NCI-H345 (cell line): ENCODE results near the gene SLC4A4.
"Not testable (repeated sequence)": the region's sequence is repeated elsewhere in the genome, so short reads cannot be mapped to it uniquely, and the experiment has no call there.

Experiments
- DNase-seq: peaks from one replicate; lab custom pipeline; 2025; lab: John Stamatoyannopoulos, UW

Gene SLC4A4

GRCh38 chr4:71360844-71361243 is 22.0 kb downstream of the SLC4A4 start:
- no peak for DNase-seq

DNA sequence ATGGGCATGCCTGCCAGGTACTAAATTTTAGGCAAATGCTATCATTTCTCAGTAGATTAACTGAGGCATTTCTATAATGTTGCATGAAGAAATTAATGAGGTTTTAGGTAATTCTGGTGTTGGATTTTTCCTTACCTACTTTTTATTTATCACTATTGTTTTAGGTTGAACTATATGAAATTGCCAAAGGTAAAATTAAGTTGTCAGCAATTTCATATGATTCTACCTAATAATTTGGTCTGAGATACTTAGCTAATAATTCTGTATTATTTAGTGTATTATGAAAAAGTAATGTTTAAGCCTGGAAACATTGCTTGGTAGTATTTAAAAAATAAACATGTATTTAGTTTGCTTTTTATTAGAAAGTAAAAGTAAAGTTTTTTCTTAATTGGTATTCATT is 22.7 kb downstream of the SLC4A4 start:
- no peak for DNase-seq

DNA sequence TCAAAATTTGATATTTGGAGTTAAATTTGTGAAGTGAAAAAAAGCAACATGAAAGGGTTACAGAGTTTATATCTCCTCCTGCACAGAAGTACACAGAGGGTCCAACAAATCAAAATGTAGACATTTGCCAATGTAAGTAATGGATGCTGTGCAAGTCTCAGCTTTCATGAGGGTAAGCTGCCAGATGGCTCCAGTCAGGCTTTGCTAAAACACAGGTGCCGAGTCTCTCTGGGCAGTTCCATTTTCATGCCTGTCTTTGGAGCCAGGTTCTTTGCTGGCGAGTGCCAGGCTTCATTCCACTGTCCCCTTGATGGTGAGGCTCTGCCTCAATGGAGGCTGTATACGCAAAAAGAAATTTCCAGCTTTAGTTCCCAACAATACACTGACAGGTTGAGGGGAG is 27.9 kb downstream of the SLC4A4 start:
- no peak for DNase-seq

DNA sequence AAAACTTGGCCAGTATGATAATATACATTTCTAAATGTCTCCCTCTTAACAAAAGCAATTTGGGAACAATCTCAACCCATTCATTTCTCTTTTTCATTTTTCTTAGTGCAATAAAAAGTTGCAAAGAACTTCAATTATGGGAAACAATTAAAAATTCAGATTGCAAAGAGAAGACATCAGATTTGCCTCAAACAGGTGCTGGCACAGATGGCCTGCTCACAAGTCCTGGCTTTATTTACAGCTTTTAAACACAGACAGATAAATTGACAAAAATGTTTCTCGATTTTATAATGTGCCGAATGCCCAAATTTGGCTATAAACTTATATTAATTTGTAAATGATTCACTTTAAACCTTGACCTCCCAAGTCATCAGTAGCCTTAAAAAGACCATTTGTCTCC is 28.7 kb downstream of the SLC4A4 start:
- no peak for DNase-seq

DNA sequence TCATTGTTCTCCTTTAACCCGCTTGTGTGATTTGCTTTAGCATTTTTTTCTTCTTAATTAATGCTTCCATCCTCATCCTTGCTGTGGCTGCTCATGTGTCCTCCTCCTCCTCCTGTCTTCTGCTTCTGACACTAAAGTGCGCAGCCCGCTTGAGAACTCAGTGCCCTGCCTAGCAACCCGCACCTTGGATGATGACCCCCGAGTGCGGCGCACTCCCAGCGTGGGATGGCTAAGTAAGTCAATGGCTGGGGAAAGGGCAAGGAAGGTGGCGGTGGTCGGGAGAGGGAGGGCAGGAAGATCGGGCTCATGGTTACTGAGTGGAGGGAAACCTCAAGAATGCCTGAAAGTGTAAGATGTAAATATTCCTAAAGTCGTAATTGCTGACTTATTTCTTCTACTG is 30.1 kb downstream of the SLC4A4 start:
- DNase-seq: no peak

- DNase-seq: no peak
Observed at GRCh38 chr4:71369536-71369935, 30.7 kb downstream of the SLC4A4 start.

DNA sequence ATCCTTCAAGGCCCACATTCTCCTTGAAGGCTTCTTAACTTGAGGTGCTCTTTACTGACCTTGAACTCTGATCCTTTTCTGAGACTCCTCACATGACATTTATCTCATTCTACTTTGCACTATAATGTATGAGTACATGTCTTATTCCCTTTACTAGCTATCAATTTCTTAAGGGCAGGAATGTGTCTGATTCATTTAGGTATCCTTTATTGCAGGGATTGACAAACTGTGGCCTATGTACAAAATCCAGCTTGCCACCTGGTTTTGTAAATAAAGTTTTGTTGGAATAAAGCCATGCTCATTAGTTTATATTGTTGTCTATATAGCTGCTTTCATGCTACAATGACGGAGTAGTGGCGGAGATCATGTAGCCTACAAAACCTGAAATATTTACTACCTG is 36.7 kb downstream of the SLC4A4 start:
- no peak for DNase-seq

GRCh38 chr4:71377561-71377960 is 38.7 kb downstream of the SLC4A4 start:
- DNase-seq: no peak

- no peak for DNase-seq
Observed at GRCh38 chr4:71379126-71379525, 40.3 kb downstream of the SLC4A4 start.

DNA sequence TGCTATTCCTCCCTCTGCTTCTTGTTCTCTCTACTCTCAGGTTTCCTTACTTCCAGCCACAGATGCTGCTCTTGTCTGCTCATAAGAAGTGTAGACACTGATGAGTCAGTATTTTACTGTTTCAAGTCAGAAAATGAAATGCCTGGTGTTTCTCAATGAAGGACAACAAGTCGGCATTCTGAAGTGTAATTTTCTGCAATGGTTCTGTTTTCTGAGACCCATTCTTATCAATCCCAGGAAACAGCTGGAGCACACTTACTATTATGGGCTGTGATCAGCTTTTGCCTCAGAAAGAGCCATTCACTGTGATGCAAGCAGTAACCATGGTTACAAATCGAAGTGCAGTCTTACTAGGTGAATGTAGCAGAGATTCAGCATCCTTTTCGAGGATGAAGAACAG is 42.0 kb downstream of the SLC4A4 start:
- DNase-seq: no peak

DNA sequence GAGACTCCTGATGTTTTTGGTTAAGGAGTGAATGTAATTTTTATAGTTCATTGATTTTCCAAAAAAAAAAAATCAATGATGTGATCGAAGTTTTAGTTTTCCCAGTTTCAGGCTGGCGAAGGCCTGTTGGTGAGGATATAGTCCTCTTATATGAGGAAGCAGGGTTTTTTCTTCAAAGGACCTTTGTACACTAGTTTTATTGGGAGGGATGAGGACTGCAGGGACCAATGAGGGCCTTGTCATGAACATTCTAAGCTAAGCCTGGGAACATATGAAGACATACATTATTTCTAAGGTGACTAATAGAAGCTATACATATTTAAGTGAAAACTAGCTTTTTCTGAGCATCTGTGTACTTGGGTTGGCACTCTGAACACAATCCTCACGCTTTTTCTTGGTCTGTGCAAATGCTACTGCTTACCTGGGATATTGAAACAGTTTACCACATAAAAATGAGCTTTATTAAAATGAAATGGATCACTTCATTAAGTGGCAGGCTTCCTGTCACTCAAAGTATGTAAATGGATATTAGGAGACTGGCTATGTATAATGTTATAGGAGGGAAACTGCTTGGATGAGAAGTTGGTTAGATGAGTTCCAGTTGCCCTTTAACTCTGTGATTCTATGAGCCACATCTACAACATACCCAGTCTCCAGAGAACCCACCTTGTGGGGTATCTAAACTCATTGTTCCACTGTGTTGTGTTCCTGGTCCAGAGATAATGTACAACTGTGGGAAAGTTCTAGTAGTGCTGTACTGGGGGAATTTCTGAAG is 43.5 kb downstream of the SLC4A4 start:
- DNase-seq: no peak

DNA sequence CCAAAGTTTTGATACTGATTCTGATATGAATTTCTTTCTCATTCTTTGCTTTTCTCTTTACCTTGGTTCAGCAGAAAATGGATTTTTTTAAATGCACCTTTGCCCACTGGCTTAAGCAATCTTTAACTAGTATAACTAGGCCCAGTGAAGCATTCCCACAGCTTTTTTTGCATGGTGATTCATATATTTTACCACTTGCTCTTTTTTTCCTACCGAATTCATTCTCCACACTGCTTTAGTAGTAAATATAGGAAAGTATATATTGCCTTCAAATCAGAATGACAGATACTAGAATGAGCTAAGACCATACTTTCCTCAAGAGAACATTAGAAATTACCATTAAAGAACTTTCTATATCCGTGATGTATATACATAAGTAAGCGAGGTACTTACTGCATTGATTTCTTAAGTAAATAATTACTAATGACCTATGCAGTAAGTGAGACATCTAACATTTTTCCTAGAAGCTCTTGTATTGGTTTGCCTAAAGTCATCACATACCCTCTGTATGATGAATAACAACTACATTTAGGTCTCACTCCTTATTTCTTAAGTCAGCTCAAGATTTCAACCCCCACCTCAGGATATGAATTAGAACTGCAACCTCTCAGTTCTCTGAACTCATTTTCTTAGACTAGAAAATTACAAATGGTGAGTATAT is 44.2 kb downstream of the SLC4A4 start:
- DNase-seq: no peak

- DNase-seq: no peak
Observed at GRCh38 chr4:71383984-71384383, 45.2 kb downstream of the SLC4A4 start.

GRCh38 chr4:71389149-71389827 is 50.5 kb downstream of the SLC4A4 start:
- no peak for DNase-seq

DNA sequence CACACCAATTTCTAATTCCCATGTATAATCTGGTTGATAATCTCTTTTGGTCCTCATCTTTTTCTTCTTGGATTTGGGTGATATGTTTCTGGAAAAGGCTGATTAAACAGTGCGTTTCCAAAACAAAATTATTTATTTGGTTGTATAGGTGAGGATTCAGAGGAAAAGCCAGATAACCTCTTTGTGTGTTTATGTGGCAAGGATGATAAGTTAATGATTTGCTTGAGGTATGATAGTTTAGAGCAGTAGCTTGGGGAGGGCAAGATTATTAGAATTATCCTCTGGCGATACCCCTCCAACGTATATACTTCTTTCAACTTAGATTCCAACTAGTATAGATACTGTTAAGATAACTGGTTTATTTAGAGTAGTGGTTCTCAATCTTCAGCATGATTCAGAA is 53.3 kb downstream of the SLC4A4 start:
- no peak for DNase-seq

DNA sequence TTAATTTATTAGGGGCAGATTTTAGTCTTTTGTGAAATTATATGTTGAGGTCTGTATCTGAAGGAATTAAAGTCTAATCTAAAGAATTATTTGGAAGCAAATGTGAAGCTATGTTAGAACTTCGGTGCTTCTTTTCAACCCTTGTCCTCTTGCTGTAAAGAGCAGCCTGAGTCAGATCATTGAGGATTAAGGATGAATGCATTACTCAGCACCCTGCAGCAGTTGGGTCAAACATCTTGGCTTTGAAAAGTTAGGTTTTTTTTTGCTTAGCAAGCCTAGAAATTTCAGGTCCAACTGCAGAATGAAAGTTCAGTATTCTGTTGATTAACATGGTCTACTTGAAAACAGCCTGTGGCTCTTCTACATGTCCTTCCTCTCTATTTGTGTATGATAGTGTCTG is 57.6 kb downstream of the SLC4A4 start:
- DNase-seq: no peak

DNA sequence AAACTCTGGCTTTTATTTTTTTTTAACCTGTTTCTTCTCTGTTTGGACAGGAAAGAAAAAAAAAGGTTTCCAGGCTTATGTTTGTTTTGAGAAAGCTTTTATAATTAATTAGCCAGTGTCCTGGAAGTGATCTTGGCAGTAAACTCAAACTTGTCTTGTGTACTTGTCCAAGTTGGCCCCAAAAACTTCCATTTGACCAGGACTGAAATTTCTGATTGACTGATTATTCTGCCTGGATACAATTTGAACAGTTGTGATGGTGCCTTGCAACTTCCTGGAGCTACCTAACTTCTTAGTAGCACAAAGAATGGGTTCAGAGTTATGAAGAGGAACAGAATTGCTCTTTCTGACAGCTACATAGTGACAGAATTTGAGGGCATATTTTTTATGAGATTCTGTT is 62.0 kb downstream of the SLC4A4 start:
- no peak for DNase-seq

DNA sequence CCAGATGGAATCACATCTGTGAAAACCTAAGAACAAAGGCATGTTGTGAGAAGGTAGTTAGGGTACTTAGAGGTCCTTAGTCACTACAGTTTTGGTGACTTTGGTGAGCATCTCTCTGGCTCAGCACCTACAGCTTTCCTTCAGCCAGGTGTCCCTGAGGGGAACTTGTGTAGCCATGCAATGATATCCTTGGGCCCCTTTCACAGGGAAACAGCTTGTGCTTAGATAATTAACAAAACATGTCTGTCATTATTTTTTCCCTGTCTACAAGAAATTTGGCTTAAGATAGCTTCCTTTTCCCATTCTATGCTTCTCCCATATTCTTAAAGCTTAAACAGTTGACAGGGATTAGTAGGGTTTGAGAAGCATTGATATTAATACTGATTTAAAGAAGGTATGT is 63.8 kb downstream of the SLC4A4 start:
- DNase-seq: no peak

DNA sequence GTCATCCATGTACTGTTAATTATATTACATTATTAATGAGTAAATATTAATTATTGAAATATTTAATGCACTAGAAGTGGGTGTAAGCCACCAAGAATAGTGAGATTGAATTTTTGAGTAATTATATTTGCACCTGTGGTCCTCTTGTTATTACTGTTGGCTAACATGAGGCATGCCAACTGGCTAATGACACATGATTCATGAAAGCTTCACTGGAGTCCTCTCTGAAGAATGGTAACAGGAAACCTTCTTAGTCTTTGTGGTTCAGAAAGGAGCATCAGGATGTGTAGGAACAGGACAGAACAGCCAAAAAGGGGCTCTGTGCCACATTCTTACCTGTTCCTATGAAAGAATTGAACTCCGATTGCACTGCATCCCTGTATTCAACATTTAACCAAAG is 65.2 kb downstream of the SLC4A4 start:
- DNase-seq: no peak

DNA sequence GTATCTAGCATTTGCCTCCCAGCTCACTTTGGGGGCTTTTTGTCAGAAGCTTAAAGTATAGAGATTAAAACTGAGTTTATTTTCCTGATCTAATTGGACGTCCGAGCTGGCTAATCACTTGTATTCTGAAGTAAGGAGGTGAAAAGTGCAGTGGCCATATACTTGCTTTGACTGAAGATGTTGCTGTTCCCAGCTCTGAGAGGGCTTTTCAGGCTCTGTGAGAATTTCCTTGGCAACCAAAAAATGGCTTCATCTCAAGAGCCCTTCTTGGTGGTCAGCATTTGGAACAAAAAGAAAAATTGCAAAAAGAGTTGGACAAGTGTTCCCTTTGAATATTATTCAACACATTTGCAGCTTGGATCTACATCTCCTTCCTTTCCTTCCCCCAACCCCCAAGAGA is 67.0 kb downstream of the SLC4A4 start:
- no peak for DNase-seq

DNA sequence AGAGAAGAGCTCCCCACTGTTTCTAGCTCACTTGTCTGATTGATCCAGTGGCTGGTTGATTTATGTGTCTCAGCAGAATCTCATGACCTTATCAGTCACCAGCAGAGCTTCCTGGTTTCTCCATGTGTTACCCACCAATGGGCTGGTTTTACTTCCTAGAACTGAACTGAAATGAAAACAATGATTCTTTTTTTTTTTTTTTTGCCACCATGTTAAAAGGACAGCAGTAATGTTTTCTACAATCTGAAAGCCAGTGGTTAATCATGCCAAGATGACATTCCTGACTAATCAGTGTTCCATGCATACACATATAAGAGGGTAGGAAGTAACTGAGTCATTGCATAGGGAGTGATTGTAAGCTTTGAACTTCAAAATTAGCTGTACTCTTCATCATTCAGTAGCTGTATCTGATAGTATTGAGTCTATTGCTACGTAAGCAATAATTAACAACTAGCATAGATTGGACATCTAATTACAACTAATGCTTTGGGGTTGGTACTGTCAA is 67.7 kb downstream of the SLC4A4 start:
- no peak for DNase-seq

DNA sequence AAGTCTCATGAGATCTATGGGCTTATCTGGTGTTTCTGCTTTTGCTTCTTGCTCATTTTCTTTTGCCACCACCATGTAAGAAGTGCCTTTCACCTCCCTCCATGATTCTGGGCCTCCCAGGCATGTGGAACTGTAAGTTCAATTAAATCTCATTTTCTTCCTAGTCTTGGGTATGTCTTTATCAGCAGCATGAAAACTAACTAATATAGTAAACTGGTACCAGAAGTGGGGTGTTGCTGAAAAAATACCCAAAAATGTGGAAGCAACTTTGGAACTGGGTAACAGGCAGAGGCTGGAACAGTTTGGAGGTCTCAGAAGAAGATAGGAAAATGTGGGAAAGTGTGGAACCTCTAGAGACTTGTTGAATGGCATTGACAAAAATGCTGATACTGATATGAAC is 70.1 kb downstream of the SLC4A4 start:
- DNase-seq: not testable (repeated sequence)

GRCh38 chr4:71411981-71412380 is 73.2 kb downstream of the SLC4A4 start:
- no peak for DNase-seq
